Measurements from ENCODE around the gene CLEC1A. TPM values are rescaled to one million over a fixed set of nuclear protein-coding genes. Genes with fewer than 3 reads are reported as not detected.
A peak's percentile ranks its signal among the peaks of the same experiment; 100 is the strongest.

Gene CLEC1A
- total RNA-seq, result 13.7 TPM

- ATAC-seq (peak; percentile 36), DNase-seq (ENCODE audit: low spot score) (no peak)
- intact Hi-C loops (cut with DNase I), result no loop called here
Observed at GRCh38 chr12:10098791-10099190, at the start of gene CLEC1A. Gene CLEC1A, minus strand, starts transcription at chr12:10098985. Its CDS starts 63 bp downstream, at chr12:10098922.

GRCh38 chr12:10147714-10148403, 49.1 kb upstream of the CLEC1A start:
- DNase-seq (ENCODE audit: low spot score) (no peak), ATAC-seq (no peak)
- intact Hi-C loops (cut with DNase I), result no loop called here

GRCh38 chr12:10142976-10143589, 44.3 kb upstream of the CLEC1A start:
- DNase-seq (ENCODE audit: low spot score) (no peak), ATAC-seq (no peak)
- intact Hi-C loops (cut with DNase I), result no loop called here

- DNase-seq (ENCODE audit: low spot score) (no peak), ATAC-seq (peak; percentile 80)
- intact Hi-C loops (cut with DNase I), result no loop called here
Observed at GRCh38 chr12:10140001-10140400, 41.2 kb upstream of the CLEC1A start.

GRCh38 chr12:10136637-10137205, 37.9 kb upstream of the CLEC1A start:
- DNase-seq (ENCODE audit: low spot score), result no peak
- intact Hi-C loops (cut with DNase I), result no loop called here
- no peak for ATAC-seq

GRCh38 chr12:10135126-10135525, 36.3 kb upstream of the CLEC1A start:
- intact Hi-C loops (cut with DNase I), result no loop called here
- ATAC-seq, result no peak
- no peak for DNase-seq (ENCODE audit: low spot score)

GRCh38 chr12:10132850-10133370, 34.1 kb upstream of the CLEC1A start:
- no peak for ATAC-seq
- intact Hi-C loops (cut with DNase I), result no loop called here

GRCh38 chr12:10131111-10131690, 32.4 kb upstream of the CLEC1A start:
- intact Hi-C loops (cut with DNase I), result no loop called here
- peak; percentile 40 for ATAC-seq
- no peak for DNase-seq (ENCODE audit: low spot score)

More at GRCh38 chr12:10132850-10133370, 34.1 kb upstream of the CLEC1A start:
- DNase-seq (ENCODE audit: low spot score), result no peak

- ATAC-seq, result peak; percentile 44
- no peak for DNase-seq (ENCODE audit: low spot score)
- intact Hi-C loops (cut with DNase I), result no loop called here
Observed at GRCh38 chr12:10130042-10130441, 31.3 kb upstream of the CLEC1A start, which contains the start of gene CLEC7A. Gene CLEC7A, minus strand, starts transcription at chr12:10130199. Its CDS starts 117 bp downstream, at chr12:10130082.

GRCh38 chr12:10128687-10129086, 29.9 kb upstream of the CLEC1A start:
- ATAC-seq, result peak; percentile 79
- no peak for DNase-seq (ENCODE audit: low spot score)
- intact Hi-C loops (cut with DNase I), result no loop called here

- intact Hi-C loops (cut with DNase I), result no loop called here
- ATAC-seq (no peak), DNase-seq (ENCODE audit: low spot score) (no peak)
Observed at GRCh38 chr12:10126413-10126812, 27.6 kb upstream of the CLEC1A start.

- intact Hi-C loops (cut with DNase I), result no loop called here
- DNase-seq (ENCODE audit: low spot score) (no peak), ATAC-seq (no peak)
Observed at GRCh38 chr12:10122689-10123088, 23.9 kb upstream of the CLEC1A start.

- intact Hi-C loops (cut with DNase I), result no loop called here
- DNase-seq (ENCODE audit: low spot score) (no peak), ATAC-seq (no peak)
Observed at GRCh38 chr12:10121278-10121677, 22.5 kb upstream of the CLEC1A start.

GRCh38 chr12:10119066-10119465, 20.3 kb upstream of the CLEC1A start:
- no peak for ATAC-seq
- intact Hi-C loops (cut with DNase I), result no loop called here
- DNase-seq (ENCODE audit: low spot score), result no peak

GRCh38 chr12:10115890-10116289, 17.1 kb upstream of the CLEC1A start:
- intact Hi-C loops (cut with DNase I), result no loop called here
- ATAC-seq (no peak), DNase-seq (ENCODE audit: low spot score) (no peak)

- intact Hi-C loops (cut with DNase I), result no loop called here
- no peak for DNase-seq (ENCODE audit: low spot score)
- ATAC-seq, result no peak
Observed at GRCh38 chr12:10115311-10115710, 16.5 kb upstream of the CLEC1A start.

- no peak for ATAC-seq
- intact Hi-C loops (cut with DNase I), result no loop called here
- DNase-seq (ENCODE audit: low spot score), result no peak
Observed at GRCh38 chr12:10113920-10114319, 15.1 kb upstream of the CLEC1A start.

GRCh38 chr12:10113075-10113474, 14.3 kb upstream of the CLEC1A start:
- ATAC-seq, result no peak
- DNase-seq (ENCODE audit: low spot score), result no peak
- intact Hi-C loops (cut with DNase I), result no loop called here

- ATAC-seq (no peak), DNase-seq (ENCODE audit: low spot score) (no peak)
- intact Hi-C loops (cut with DNase I), result no loop called here
Observed at GRCh38 chr12:10111451-10111850, 12.7 kb upstream of the CLEC1A start.
